Caki2 (cell line): ENCODE measurements around the gene DNAJC5G. TPM values are rescaled to one million over a fixed set of nuclear protein-coding genes. Genes with fewer than 3 reads are reported as not detected.
"Not testable (repeated sequence)": the region's sequence is repeated elsewhere in the genome, so short reads cannot be mapped to it uniquely, and the experiment has no call there.

Source experiments
- DNase-seq: peaks from one replicate; pipeline ENCODE4 v3.0.0-alpha.2; 2015; ENCODE audit warnings: low read depth
- in situ Hi-C: cut with HindIII; loops from 2 replicates; pipeline ENCODE4 v1.10.0; 2016; ENCODE audit warnings: low sequenced_read_pairs, low pct_unique_long_range_greater_than_20kb, mixed read lengths
- total RNA-seq: library from RNA; depleted of rRNA; stranded (reverse); fragments of >200 nt; shearing (Covaris generic); gene quantifications from 2 replicates; pipeline ENCODE4 v1.2.3, GENCODE V29; 2014; ENCODE audit warnings: low replicate concordance

The DNAJC5G gene
- total RNA-seq, 1 experiment from 2014 or later: not detected

DNA sequence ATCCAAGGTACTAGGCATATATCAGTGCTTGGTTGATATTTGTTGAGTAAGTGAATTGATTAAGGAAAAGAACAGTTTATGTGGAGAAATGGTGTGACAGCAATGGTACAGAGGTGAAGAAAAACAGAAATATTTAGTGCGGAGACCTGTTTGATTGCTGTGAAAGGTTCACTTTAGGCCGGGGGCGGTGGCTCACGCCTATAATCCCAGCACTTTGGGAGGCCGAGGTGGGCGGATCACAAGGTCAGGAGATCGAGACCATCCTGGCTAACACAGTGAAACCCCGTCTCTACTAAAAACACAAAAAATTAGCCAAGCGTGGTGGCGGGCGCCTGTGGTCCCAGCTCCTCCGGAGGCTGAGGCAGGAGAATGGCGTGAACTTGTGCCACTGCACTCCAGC is 6.9 kb upstream of the DNAJC5G start:
- DNase-seq: not testable (repeated sequence)
- in situ Hi-C loops: loop anchor here (25.0 kb wide), 1 partner anchor 181 kb away; the partner anchor contains the start of genes EMILIN1 and KHK

DNA sequence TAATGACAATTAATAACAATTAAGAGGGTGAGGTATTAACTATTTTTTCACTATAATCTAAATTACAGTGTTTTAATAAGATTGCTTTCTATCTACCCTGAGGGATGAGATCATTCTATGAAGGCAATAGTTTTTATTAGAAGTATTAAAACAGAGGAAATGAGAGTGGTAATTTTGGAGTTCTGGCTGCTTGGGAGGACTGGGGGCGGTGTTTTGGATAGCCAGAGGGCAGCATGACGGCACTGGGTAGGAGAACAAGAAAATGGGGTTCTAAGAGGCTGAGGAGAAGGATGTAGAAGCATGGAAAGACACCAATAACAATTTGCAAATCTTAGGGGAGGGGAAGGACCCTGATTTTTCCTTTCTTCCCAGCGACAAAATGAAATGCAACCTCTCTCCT is 5.1 kb upstream of the DNAJC5G start:
- in situ Hi-C loops: loop anchor here (25.0 kb wide), 1 partner anchor 183 kb away; the partner anchor contains the start of genes EMILIN1 and KHK
- DNase-seq: no peak

DNA sequence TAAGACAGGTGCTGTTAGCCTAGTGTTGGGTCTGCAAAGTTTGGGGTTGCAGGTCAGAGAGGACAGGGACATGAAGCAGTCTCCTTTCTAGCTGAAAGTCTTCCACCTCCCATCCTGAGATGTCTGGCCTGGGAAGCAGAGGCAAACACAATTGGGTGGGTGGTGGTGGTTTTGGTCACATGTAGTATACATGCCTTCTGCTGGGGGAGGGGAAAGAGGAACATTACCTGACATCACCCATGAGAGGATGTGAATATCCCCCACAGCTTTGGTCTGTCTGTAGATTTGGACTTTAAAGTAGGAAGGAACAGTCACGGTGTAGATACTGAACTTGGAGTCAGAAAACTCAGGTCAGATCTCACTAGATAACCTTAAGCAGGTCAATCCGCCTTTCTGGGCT is 4.6 kb upstream of the DNAJC5G start:
- in situ Hi-C loops: loop anchor here (25.0 kb wide), 1 partner anchor 183 kb away; the partner anchor contains the start of genes EMILIN1 and KHK

DNA sequence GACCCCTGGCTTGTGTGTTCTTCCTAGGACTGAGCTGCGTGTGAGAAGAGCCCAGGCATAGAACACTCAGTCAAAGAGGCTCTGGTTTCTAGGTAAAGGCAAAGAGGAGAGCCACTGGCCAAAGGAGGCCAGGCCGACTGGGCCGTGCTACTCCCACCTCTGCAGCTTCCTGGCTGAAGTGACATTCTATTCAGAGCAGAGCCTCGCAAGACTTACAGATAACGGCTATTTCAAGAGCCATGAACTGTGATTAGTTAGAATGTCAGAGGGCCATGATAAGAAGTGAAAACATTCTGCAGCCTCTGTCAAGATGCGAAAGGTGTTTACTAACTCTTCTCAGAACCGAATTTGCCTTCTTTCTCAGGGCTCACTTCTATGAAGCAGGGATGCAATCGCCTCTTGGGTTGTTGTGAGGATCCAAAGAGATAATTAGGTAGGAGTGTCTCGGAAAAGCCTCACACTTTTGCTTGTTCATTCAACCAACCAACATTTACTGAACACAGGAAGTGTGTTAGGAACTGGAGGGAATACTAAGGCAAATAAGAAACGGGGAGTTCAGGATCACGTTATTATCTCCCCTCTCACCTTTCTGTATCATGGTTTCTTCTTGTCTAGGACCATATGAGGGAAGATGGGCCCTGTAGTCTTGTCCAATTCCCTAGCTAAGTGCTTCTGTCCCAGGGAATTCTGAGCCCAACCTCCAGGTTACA is 3.4 kb upstream of the DNAJC5G start:
- no peak for DNase-seq
- in situ Hi-C loops: loop anchor here (25.0 kb wide), 1 partner anchor 184 kb away; the partner anchor contains the start of genes EMILIN1 and KHK

More for the DNA sequence above, 4.6 kb upstream of the DNAJC5G start:
- DNase-seq: no peak

DNA sequence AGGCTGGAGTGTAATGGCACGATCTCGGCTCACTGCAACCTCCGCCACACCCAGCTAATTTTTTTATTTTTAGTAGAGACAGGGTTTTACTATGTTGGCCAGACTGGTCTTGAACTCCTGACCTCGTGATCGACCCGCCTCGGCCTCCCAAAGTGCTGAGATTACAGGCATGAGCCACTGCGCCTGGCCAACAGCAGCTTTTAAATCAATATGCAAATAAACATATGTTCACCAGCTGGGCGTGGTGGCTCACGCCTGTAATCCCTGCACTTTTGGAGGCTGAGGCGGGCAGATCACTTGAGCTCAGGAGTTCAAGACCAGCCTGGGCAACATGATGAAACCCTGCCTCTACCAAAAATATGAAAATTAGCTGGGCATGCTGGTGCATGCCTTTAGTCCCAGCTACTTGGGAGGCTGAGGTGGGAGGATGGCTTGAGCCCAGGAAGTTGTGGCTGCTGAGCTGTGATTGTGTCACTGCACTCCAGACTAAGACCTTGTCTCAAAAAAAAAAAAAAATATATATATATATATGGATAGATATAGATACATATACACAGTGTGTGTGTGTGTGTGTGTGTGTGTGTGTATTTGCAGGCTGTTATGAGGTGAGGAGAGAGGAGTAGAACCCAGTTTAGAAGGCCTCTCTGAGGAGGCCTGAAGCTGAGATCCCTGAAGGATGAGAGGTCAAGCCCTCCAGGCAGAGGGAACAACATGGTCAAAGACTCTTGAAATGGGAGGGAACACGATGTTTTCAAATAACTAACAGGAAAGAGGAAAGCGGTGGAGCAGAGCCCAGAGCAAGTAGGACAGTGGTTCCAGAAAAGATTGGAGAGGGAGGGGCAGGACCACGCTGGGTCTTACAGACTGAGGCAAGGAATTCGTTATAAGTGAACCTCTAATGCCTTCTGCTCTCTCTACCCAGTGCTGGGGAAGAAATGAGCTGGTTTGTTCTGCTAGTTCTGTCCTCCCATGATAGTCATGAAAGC is 2.4 kb upstream of the DNAJC5G start:
- in situ Hi-C loops: loop anchor here (25.0 kb wide), 1 partner anchor 186 kb away; the partner anchor contains the start of genes EMILIN1 and KHK
- DNase-seq: not testable (repeated sequence)

DNA sequence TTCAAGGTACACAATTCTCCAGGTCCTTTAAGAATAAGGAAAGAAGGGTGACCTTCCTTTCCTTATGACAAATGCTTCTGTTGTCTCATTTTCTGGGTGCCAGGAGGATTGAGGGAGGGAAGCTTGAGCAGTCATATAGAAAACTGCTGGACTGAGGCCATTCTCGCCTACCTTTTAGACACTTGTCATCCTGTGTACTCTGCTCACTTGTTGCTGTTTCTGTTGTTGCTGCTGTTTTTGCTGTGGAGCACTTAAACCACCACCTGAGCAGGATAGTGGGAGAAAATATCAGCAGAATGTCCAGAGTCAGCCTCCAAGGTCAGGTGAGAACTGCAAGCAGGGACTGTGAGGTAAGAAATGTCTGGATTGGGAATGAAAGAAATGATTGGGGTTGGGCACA is 2.8 kb downstream of the DNAJC5G start:
- no peak for DNase-seq
- in situ Hi-C loops: no loop called here

DNA sequence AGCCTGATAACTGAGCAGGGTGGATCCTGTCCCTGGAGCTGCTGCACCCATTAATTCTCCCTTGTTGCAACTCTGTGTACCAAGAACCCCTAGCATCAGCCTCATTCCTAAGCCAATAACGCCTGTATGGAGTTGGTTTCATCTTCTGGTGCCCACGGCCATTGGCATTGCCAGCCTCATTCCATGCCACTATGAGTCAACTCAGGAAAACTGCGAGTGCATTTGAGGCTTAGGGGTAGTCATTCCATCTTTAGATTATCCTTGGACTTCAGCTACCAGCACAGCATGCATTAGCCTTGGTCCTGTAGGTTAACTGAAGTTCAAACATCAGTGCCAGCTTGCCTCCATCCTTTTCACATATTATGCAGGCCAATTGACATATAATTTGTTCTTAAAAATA is 5.6 kb downstream of the DNAJC5G start:
- in situ Hi-C loops: no loop called here
- no peak for DNase-seq

DNA sequence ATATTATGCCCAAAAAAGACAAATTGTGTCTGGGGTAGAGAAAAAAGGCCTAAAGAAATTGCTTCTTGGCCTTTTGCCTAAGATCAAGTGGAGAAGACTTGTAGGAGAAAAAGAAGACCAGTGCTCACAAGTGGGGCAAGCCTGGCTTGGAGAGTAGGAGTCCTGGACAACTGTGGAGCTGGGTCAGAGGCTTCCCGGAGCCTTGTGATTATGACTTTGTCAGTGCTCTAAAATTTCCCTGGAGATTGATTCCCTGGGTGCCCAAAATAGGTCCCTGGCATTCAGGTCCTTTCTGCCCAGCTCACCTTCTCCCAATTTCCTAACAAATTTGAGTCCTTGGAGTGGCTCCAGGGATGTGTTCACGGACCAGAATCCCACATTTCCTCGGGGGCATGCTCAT is 6.2 kb downstream of the DNAJC5G start:
- in situ Hi-C loops: no loop called here
- DNase-seq: no peak

DNA sequence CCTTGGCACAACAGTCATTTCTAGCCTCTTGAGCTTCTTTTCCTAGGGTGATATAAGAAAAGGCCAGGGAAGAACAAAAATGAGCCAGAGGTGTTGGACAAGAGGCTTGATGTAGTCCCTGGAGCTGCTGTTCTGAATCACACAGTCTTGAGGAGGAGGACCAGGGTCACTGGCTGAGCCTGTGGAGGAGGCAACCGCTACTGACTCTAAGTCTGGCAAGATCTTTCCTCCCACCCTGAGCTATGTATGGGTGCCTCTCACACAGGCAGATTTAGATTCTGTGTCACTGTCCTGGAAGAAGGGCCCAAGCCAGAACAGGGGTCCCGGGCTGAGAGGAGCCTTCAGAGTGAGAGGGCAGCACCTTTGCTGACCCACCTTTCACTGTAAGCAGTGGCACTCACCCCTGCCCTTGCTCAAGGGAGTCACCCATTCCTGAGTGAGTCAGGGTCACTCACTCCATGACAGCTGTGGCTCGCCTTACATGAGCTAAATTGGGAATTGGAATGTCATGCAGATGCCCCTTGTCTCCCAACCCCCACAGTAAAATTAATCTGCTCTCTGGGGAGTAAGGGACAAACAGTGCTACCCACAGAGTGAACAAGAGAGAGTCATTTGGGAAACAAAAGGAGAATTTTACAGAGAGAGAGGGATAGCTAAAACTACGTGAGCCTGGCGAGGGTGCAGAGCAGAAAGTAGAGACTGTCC is 6.8 kb downstream of the DNAJC5G start, which contains the start of gene TRIM54:
Gene TRIM54, plus strand, starts transcription at position 575 of the 705 bp plus-strand sequence. CDS start 303 bp downstream, outside the sequence.
- in situ Hi-C loops: no loop called here
- no peak for DNase-seq

DNA sequence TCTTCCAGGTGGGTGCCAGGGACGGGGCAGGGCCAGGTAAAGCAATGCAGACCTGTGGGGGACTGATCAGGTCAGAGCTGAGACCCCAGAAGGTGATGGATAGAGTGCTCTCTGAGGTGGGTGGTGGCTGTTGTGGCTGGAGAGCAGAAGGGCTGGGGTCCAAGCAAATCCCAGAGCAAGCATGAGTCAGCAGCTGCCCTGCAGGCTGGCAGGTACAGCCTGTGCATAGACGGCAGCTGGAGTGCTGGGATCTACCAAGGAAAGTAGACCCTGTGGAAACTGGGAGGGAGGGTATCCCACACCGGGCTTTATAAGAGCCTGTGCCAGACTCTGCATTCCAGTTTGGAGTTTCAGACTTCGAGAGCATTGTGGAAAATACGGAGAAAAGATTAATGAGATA is 7.7 kb downstream of the DNAJC5G start:
- in situ Hi-C loops: no loop called here
- no peak for DNase-seq

DNA sequence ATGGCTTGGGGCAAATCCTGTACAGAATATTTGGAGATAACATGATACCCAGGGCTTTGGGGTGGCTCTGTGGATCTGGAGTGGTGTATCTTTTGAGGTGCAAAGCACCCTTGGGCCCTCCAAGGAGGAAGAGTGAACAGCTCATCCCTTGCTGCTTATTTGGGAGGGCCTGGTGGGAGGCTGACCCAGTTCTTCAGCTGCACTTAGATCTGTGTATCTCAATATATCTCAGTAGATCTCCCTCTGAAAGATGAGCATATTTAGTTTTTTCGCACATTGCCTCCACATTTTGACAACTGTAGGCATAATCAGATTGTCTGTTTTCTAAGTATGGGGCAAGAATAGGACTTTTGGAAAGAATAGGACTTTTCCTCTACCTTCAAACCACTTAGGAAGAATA is 9.8 kb downstream of the DNAJC5G start:
- in situ Hi-C loops: no loop called here
- DNase-seq: no peak

DNA sequence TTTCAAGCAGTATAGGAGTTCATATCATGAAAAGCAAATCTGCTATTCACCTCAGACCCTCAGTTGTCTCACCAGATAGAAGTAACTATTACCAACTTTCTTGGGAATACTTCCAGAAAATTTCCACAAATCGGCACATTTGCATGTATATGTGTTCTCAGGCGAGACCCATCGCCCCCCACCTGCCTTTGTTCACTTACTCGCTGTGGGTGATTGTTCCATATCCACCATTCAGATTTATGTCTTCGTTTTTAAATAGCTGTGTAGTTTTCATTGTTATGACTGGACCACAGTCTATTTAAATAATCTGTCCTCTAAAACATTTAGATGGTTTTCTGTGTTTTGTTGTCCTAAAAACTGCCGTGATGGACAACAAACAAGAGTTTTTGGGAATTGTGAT is 10.2 kb downstream of the DNAJC5G start:
- DNase-seq: no peak
- in situ Hi-C loops: no loop called here

DNA sequence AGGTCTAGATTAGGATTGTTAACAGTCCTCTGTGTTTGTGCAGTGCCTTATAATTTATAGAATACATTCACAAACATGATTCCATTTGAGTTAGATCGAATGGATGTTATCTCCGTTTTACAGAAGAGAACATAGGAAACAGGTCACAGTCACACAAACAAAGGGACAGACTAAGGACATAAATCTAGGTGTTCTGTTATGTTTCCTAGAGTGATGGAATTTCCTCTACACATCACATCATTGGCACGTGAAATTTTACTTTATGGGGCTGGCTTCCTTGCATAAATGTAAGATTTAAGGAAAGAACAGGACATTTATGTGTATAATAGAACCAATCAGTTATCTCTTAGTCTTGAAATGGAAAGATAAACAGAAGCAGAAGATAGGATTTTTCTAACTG is 13.4 kb downstream of the DNAJC5G start:
- DNase-seq: no peak
- in situ Hi-C loops: no loop called here

DNA sequence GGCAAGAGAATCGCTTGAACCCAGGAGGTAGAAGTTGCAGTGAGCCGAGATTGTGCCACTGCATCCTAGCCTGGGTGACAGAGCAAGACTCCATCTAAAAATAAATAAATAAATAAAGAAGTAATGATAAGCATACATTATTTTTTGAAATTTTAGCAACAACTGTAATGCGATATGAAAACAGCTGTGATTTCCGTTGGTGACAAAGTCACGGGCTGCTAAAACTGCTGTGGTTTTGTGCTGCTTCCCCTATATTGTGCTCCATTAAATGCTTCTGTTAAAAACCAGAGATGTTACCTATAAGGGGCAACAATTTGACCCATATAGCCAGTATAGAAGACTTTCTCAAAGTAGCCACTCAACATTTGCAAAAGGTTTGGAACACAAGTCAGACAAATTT is 15.3 kb downstream of the DNAJC5G start:
- DNase-seq: no peak
- in situ Hi-C loops: no loop called here

DNA sequence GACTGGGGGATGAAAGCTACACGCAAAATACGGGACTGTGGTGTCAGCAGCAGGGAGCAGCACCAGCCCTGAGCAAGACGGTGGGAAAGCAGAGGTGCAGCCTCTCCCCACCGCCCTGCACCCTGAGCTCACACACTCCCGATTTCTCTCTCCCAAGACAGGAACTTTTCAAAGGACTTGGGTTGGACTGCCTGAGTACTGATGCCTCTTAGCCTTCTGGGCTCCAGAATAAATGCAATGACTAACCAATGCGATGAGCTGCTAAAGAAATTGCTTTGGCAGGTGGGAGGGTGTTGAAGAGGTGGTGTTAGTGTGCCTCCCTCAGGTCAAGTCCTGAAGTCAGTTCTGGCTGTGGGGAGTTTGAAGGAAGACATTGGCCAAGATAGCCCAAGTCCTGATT is 16.6 kb downstream of the DNAJC5G start:
- no peak for DNase-seq
- in situ Hi-C loops: no loop called here

DNA sequence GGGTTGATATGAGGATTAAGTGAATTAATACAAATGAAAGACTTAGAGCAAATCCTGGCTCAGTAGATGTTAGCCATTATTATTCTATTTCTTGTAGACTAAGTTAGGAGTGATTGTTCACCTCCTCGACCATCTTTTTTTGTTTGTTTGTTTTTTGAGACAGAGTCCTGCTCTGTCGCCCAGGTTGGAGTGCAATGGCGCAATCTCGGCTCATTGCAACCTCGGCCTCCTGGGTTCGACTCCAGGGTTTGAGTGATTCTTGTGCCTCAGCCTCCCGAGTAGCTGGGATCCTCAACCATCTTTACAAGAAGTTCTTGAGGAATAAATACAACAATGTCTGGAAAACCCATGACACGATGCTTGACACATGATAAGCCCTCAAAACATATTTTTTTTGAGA is 19.7 kb downstream of the DNAJC5G start:
- in situ Hi-C loops: no loop called here
- no peak for DNase-seq

DNA sequence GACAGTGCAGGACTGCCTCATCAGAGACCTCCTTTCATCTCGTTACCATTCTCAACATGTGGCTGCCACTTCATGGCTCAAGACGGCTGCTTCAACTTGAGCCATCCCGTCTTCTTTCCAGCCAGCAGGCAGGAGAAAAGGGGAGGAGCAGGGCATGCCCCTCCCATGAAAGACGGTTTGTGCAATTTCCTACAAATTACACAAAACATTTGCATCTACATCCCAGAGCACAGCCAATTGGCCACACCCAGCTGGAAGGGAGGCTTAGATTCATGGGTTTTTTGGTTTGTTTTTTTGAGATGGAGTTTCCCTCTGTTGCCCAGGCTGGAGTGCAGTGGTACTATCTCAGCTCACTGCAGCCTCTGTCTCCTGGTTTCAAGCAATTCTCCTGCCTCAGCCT is 21.2 kb downstream of the DNAJC5G start:
- in situ Hi-C loops: no loop called here
- no peak for DNase-seq

DNA sequence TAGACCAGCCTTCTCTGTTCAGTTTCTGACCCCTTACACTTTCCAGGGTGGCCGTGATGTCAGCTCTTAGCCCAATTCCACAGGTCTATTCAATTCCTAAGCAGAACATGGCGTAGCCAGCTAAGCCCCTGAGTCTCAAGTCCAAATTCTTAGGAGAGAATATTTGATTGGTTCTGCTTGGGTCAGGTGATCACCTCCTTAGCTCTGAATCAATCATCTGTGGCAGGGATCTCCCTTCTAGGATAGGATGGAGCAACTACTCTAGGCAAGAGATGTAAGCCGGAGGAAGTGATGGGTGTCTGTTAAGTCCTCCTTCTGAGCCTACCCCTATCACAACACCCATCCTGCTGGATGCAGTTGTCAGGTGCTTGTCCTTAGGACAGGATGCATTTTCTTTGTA is 22.0 kb downstream of the DNAJC5G start:
- in situ Hi-C loops: no loop called here
- no peak for DNase-seq
